Fibroblast of mammary gland (primary cell): ENCODE measurements around the gene ZC3H4.

ENCODE experiments used
- DNase-seq: peaks from one replicate; pipeline ENCODE4 v3.0.0-alpha.2; 2010; ENCODE audit warnings: low read depth
- H3K4me3 ChIP-seq: 2 replicates; pipeline ENCODE4 v1.5.1; 2011; ENCODE audit warnings: low read depth, mild to moderate bottlenecking, low read length, moderate library complexity; ENCODE audit not compliant: control insufficient read depth
- CTCF ChIP-seq: conservative IDR thresholded peaks from 2 replicates; pipeline ENCODE4 v1.5.1; 2011; ENCODE audit warnings: low read depth, low read length, inconsistent platforms; ENCODE audit not compliant: control insufficient read depth, insufficient read depth

Gene ZC3H4

GRCh38 chr19:47067215-47067847 is 46.2 kb downstream of the ZC3H4 start:
- H3K4me3 ChIP-seq, result no peak overlapping the region
- DNase-seq, result no peak
- TF ChIP-seq CTCF, result no peak

GRCh38 chr19:47066376-47067214 is 47.0 kb downstream of the ZC3H4 start:
- H3K4me3 ChIP-seq, result no peak overlapping the region
- TF ChIP-seq CTCF, result no peak
- no peak for DNase-seq

- no peak for TF ChIP-seq CTCF
- no peak overlapping the region for H3K4me3 ChIP-seq
- DNase-seq, result no peak
These were observed 48.3 kb downstream of the ZC3H4 start for GRCh38 chr19:47065242-47065641.

GRCh38 chr19:47063874-47064273 is 49.7 kb downstream of the ZC3H4 start:
- no peak for DNase-seq
- TF ChIP-seq CTCF, result no peak
- no peak overlapping the region for H3K4me3 ChIP-seq

- no peak for DNase-seq
- no peak overlapping the region for H3K4me3 ChIP-seq
- TF ChIP-seq CTCF, result no peak
These were observed 55.0 kb downstream of the ZC3H4 start for GRCh38 chr19:47058621-47059022.

- no peak for TF ChIP-seq CTCF
- DNase-seq, result no peak
- no peak overlapping the region for H3K4me3 ChIP-seq
These were observed 56.2 kb downstream of the ZC3H4 start for GRCh38 chr19:47057328-47057727.
